Epidermal melanocyte (primary cell): Measurements from ENCODE around the gene MEF2A.

Experiments
- DNase-seq: peaks from one replicate; pipeline ENCODE4 v3.0.0; 2011; ENCODE audit warnings: low spot score; ENCODE audit not compliant: insufficient read length

The MEF2A gene

GRCh38 chr15:99605490-99605931, 39.7 kb downstream of the MEF2A start:
- no peak for DNase-seq

DNA sequence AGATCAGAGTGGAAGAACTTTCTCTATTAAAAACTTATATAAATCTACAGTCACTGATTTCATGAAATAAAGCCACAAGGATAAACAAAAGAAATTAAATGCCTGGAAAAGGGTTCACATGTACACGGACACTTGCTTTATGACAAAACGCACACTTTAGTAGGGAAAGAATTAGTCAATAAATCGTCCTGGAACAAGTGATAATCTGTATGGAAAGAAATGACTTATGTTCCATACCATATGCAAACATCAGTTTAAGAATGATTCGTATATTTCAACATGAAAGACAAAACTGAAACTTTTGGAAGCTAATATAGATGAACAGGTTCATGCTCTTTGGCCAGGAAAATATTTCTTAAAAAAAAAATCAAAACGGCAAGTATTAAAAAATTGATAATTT, 40.2 kb downstream of the MEF2A start:
- no peak for DNase-seq

DNA sequence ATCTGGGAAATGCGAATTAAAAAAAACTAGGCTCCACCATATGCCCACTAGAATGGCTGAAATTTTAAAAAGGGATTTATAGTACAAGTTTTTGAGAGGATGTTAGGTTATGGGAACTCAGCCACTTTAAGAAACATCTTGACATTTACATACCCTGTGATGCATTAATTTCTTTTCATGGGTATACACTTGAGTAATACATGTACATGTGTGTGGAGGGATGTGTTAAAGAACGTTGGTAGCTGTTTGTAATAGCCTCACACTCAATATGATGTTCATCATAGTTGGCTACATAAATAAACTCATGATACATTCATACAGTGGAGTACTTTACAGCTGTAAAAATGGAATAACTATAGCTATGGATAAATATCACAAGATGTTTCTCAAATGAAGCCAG, 40.9 kb downstream of the MEF2A start:
- no peak for DNase-seq

GRCh38 chr15:99613481-99613880, 47.7 kb downstream of the MEF2A start:
- no peak for DNase-seq

DNA sequence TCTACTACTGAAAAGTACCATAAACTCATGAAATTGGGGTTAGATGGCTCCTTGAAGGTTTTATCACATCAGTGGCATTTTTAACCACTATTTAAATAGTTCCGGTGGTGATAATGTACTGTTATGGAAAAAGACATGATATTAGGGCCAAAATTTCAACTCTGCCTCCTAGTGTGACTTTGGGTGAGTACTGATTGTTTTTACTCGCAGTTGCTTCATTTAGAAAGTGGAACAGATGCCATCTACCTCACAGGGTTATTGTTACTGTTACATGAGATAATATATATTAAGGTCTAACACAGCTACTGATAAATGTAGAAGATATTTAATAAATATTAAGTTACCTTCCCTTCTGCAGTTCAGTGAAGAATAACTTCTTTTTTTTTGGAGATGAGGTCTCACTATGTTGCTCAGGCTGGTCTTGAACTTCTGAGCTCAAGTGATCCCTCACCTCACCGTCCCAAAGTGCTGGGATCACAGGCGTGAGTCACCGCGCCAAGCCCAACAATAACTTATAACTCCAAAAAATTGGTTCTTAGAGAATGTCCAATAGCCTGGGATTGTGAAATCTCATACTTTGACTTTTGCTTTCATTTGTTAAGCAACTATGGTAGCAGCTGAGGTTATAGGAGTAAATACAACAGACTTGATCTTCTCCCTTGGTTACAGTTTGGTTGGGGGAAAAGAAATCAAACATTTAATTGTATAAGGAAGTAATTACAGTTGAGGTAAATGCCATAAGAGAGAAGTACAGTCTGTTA, 48.3 kb downstream of the MEF2A start:
- no peak for DNase-seq

DNA sequence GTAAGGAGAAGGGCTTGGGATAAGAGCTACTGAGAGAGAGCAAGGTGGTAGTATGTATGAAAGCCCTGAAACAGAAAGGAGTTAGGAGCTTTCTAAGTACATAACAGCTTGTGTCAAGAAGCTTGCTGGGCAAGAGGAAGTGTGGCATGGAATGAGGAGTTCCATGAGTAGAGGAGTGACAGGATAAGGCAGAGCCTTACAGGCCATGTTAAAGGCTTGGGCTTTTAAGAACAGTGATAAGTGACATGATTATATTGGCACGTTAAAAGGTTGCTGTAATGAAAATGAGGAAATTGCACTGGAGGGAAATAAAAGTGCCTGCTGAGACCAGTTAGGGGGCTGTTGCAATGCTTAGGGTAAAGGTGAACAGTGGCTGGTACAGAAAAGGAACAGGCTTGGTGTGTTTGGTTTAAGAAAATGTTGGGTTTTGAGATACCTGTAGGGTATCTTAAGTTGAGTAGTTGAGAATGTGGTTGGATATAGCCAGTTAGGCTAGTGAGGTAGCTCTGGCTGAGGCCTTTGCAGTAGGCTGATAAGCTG, 49.0 kb downstream of the MEF2A start:
- no peak for DNase-seq

DNA sequence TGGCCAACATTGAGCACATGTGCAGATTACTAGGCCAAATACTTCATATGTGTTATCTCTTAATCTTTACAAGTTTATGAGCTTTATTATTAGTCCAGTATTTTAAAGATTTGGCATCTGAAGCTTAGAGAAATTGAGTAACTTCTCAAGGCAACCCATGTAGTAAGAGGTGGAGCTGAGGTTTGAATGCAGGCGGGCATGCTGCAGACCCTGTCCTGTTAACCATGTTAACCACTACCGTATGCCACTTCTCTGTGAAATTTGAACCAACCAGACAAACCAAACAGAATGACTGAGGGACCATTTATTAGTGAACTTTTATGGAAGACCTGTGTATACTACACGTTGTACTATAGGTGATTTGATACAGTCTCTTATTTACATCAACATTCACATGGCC, 49.7 kb downstream of the MEF2A start:
- DNase-seq = no peak

DNA sequence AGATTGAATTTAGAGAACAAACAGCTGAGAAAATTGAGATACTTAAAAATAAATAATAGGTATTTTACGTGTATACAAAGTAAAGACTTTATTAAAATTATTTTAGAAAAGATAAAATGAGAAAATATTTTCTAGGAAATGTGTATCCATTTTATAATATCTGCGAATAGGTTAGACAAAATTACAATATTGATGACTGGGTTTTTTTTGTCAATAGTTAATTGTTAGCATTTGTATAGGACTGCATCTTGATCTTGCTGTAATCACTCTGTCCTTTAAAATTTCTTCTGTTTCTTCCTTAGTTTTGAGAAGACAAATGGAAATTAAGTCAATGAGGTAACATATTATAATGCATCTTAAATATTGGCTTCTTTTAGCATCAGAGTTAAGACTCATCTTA, 50.3 kb downstream of the MEF2A start:
- DNase-seq = no peak

GRCh38 chr15:99616773-99617342, 51.1 kb downstream of the MEF2A start:
- no peak for DNase-seq

- no peak for DNase-seq
These were observed 53.2 kb downstream of the MEF2A start for GRCh38 chr15:99618941-99619411.

DNA sequence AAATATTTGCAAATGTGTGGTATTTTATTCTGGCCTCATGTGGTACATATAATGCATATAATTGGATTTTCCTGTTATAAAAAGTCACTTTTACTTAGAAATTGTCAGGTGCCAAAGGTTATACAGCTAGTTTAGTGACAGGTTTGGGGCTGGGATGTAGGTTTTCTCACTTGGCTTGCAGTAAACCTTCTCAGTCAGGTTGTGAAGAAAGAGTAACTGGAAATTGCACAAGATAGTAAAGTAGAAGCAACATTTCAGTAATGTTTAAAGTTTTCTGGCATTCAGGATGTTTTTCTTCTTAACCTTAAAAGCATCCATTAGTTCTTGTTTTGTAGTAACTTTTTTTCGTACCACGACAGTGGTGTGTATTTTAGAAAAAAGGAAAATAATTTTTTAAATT, 53.9 kb downstream of the MEF2A start:
- no peak for DNase-seq

DNA sequence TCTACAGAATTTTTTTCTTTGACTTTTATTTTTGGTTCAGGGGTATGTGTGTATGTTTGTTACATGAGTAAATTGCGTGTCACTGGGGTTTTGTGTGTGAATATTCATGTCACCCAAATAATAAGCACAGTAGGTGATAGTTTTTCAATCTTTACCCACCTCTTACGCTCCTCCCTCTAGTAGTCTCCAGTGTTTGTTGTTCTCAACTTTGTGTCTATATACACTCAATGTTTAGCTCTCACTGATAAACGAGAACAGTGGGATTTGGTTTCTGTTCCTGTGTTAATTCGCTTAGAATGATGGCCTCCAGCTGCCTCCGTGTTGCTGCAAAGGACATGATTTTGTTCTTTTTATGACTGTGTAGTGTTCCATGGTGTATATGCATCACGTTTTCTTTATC, 54.4 kb downstream of the MEF2A start:
- DNase-seq = no peak

- DNase-seq = no peak
These were observed 56.0 kb downstream of the MEF2A start for GRCh38 chr15:99621767-99622166.

GRCh38 chr15:99628374-99629001, 62.7 kb downstream of the MEF2A start:
- no peak for DNase-seq

GRCh38 chr15:99630607-99631131, 64.9 kb downstream of the MEF2A start:
- DNase-seq = no peak

DNA sequence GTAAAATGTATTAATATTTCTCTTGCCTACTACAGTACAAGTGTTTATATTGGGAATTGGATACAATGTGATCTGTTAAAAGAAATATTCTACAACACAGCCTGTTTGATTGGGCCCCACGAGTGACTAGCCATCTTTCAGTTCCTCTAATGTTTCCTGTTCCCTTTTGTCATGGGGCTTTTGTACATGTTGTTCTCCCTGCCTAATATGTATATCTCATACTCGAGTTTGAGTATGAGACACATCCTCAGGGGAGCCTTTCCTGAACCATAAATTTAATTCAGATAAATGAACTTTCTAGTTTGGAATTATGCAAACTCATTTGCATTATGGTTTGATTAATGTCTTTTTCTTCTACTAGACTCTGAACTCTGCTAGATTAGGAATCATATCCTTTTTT, 65.5 kb downstream of the MEF2A start:
- DNase-seq = no peak

- no peak for DNase-seq
These were observed 66.7 kb downstream of the MEF2A start for GRCh38 chr15:99632521-99632920.

GRCh38 chr15:99633655-99634054, 67.9 kb downstream of the MEF2A start:
- DNase-seq = no peak

DNA sequence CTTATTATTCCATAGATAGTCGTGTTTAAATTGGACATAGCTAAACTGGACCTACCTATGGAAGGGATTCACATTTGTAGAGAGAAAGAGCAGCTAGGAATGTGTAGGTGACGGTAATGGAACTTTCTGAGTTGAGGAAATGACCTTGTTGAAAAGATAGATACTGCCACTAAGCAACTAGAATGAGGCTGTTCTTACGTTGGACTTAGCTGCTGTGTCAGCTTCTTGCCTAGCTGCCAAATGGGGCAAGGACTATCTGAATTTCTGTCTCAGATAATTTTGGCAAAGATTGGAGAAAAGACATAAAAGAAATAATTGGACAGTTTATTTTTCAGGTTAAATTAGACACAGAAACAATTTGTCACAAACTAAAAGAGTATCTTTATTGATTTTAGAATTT, 68.8 kb downstream of the MEF2A start:
- no peak for DNase-seq

DNA sequence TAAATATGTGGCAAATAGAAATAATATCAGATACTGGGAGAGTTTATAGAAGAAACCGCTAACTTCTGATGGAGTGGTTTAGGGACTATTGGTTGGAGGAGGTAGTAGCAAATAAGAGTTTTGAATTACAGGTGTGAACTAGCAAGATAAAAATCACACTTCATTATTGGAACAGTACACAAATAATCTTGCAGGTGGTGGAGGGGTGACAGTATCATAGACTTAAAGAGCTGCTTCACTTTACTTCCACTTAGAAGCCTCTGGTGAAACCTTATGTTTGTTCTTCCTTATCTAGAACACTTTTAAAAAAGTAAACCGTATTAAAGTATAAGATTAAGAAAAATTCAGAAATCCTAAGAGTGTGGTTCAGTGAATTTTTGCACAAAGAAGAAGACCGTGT, 69.4 kb downstream of the MEF2A start:
- no peak for DNase-seq

DNA sequence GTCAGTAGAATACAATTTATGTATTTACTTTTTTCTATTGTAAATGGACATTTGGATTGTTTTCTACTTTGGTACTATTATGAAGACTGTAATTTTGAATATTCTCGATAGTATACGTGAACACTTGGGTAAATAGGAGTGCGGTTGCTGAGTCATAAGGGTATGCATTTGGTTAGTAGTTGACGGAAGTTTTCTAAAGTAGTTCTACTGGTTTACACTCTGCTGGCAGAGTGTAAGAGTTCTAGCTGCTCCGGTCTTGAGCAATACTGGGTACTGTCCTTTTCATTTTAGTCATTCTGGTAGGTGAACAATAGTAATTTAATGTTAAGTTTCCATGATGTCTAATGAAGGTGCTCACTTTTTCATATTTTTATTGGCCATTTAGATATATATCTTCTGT, 70.0 kb downstream of the MEF2A start:
- no peak for DNase-seq

GRCh38 chr15:99644913-99645542, 79.2 kb downstream of the MEF2A start:
- DNase-seq = no peak
